ENCODE data around the gene KLHL25. TPM values are rescaled to one million over a fixed set of nuclear protein-coding genes. Genes with fewer than 3 reads are reported as not detected.

KLHL25 gene
- total RNA-seq, 1 experiment from 2014 or later = 16.0 TPM

DNA sequence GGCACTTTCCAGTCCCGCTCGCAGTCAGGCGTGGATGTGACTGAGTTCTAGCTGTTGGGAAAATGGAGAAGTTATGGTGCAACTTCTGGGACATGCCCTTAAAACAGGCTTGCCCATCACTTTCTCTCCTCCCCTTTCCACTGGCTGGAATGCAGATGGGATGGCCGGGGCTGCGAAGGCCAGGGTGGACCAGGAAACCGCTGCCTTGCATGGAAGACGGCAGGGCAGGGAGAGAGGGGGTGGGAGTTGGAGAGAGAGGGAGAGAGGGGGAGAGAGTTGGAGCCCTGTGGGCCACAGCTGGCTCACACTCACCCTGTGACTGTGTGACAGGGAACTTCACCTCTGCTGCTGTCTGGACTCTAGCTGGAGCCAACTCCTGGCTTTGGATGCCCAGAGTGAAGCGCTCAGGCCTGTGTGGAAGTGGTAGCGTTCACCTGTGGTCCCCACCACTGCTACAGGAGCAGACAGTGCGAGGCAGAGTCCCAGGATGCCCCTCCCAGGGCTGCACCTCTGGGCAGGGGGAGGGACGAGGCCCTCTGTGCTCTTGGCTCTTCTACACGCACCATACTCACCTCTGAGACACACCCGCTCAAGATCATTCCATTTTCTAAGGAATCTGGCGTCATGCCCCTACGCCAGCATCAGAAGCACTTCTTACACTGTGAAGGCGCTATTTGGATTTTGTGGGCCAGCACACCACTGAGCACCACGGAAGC lies 36.6 kb downstream of the KLHL25 start:
- no peak for DNase-seq

GRCh38 chr15:85757073-85757938 lies 37.4 kb downstream of the KLHL25 start:
- intact Hi-C loops (cut with micrococcal nuclease; ENCODE audit: unreplicated experiment) = no loop called here
- Mint-ChIP-seq H3K4me1 (ENCODE audit: low read depth, unreplicated experiment) (no peaks in the 10 kb centered on the region), H3K4me3 (ENCODE audit: low read depth, unreplicated experiment) (no peak overlapping the region), H3K36me3 (ENCODE audit: insufficient read depth, unreplicated experiment) (peaks cover 40% of the 10 kb centered on the region), H3K9me3 (ENCODE audit: low read depth, unreplicated experiment) (no peaks in the 10 kb centered on the region), H3K27ac (ENCODE audit: unreplicated experiment) (no peak overlapping the region), H3K27me3 (ENCODE audit: unreplicated experiment) (no peaks in the 10 kb centered on the region)
- TF ChIP-seq, protein P1, sequence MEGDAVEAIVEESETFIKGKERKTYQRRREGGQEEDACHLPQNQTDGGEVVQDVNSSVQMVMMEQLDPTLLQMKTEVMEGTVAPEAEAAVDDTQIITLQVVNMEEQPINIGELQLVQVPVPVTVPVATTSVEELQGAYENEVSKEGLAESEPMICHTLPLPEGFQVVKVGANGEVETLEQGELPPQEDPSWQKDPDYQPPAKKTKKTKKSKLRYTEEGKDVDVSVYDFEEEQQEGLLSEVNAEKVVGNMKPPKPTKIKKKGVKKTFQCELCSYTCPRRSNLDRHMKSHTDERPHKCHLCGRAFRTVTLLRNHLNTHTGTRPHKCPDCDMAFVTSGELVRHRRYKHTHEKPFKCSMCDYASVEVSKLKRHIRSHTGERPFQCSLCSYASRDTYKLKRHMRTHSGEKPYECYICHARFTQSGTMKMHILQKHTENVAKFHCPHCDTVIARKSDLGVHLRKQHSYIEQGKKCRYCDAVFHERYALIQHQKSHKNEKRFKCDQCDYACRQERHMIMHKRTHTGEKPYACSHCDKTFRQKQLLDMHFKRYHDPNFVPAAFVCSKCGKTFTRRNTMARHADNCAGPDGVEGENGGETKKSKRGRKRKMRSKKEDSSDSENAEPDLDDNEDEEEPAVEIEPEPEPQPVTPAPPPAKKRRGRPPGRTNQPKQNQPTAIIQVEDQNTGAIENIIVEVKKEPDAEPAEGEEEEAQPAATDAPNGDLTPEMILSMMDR (IDR thresholded peaks at IDR 0.05; ENCODE audit: unreplicated experiment) = no peak
- DNase-seq = no peak
- CTCF ChIA-PET = no interaction called here
- no TSS peak for BruUV-seq (replicated peaks)

More for the DNA sequence above, 36.6 kb downstream of the KLHL25 start:
- CTCF ChIA-PET = no interaction called here
- Mint-ChIP-seq H3K9me3 (ENCODE audit: low read depth, unreplicated experiment) (no peaks in the 10 kb centered on the region), H3K36me3 (ENCODE audit: insufficient read depth, unreplicated experiment) (peaks cover 39% of the 10 kb centered on the region), H3K4me3 (ENCODE audit: low read depth, unreplicated experiment) (no peak overlapping the region), H3K27me3 (ENCODE audit: unreplicated experiment) (no peaks in the 10 kb centered on the region), H3K4me1 (ENCODE audit: low read depth, unreplicated experiment) (no peaks in the 10 kb centered on the region), H3K27ac (ENCODE audit: unreplicated experiment) (no peak overlapping the region)
- no TSS peak for BruUV-seq (replicated peaks)
- intact Hi-C loops (cut with micrococcal nuclease; ENCODE audit: unreplicated experiment) = no loop called here
- TF ChIP-seq, protein P1 (IDR thresholded peaks at IDR 0.05; ENCODE audit: unreplicated experiment) = no peak

GRCh38 chr15:85756411-85757072 lies 38.2 kb downstream of the KLHL25 start:
- H3K27me3 Mint-ChIP-seq (ENCODE audit: unreplicated experiment) = no peaks in the 10 kb centered on the region
- intact Hi-C loops (cut with micrococcal nuclease; ENCODE audit: unreplicated experiment) = no loop called here
- peaks cover 46% of the 10 kb centered on the region for H3K36me3 Mint-ChIP-seq (ENCODE audit: insufficient read depth, unreplicated experiment)
- H3K9me3 Mint-ChIP-seq (ENCODE audit: low read depth, unreplicated experiment) = no peaks in the 10 kb centered on the region
- no peak overlapping the region for H3K4me3 Mint-ChIP-seq (ENCODE audit: low read depth, unreplicated experiment)
- no TSS peak for BruUV-seq (replicated peaks)
- TF ChIP-seq, protein P1 (IDR thresholded peaks at IDR 0.05; ENCODE audit: unreplicated experiment) = no peak
- CTCF ChIA-PET = no interaction called here
- DNase-seq = no peak
- no peak overlapping the region for H3K27ac Mint-ChIP-seq (ENCODE audit: unreplicated experiment)
- H3K4me1 Mint-ChIP-seq (ENCODE audit: low read depth, unreplicated experiment) = no peaks in the 10 kb centered on the region

DNA sequence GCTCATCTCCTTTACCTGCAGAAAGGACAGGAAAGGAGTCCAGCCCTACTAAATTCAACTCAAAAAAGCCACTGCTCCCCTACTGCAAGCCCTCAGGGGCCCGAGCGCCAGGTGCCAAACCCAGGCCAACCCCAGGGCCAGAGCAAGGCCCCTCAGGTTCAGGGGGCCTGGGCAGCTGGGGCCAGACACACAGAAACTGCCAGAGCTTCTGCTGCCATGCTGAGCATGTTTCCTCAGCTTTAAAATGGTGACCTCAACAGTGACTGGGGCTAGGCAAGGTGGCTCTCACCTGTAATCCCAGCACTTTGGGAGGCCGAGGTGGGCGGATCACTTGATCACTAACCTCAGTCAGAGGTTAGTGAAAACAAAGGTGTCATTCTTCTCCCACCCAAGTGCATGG lies 38.8 kb downstream of the KLHL25 start:
- no TSS peak for BruUV-seq (replicated peaks)
- no peak for DNase-seq
- TF ChIP-seq, protein P1 (IDR thresholded peaks at IDR 0.05; ENCODE audit: unreplicated experiment) = no peak
- H3K27ac Mint-ChIP-seq (ENCODE audit: unreplicated experiment) = no peak overlapping the region
- intact Hi-C loops (cut with micrococcal nuclease; ENCODE audit: unreplicated experiment) = no loop called here
- H3K27me3 Mint-ChIP-seq (ENCODE audit: unreplicated experiment) = no peaks in the 10 kb centered on the region
- CTCF ChIA-PET = no interaction called here
- no peaks in the 10 kb centered on the region for H3K4me1 Mint-ChIP-seq (ENCODE audit: low read depth, unreplicated experiment)
- no peaks in the 10 kb centered on the region for H3K9me3 Mint-ChIP-seq (ENCODE audit: low read depth, unreplicated experiment)
- no peak overlapping the region for H3K4me3 Mint-ChIP-seq (ENCODE audit: low read depth, unreplicated experiment)
- H3K36me3 Mint-ChIP-seq (ENCODE audit: insufficient read depth, unreplicated experiment) = peaks cover 52% of the 10 kb centered on the region
